Measurements from ENCODE around the gene KRT80. TPM values are rescaled to one million over a fixed set of nuclear protein-coding genes. Genes with fewer than 3 reads are reported as not detected.

The KRT80 gene
- total RNA-seq, 2 donors from 2014 or later: 0.66 to 4.9 TPM

DNA sequence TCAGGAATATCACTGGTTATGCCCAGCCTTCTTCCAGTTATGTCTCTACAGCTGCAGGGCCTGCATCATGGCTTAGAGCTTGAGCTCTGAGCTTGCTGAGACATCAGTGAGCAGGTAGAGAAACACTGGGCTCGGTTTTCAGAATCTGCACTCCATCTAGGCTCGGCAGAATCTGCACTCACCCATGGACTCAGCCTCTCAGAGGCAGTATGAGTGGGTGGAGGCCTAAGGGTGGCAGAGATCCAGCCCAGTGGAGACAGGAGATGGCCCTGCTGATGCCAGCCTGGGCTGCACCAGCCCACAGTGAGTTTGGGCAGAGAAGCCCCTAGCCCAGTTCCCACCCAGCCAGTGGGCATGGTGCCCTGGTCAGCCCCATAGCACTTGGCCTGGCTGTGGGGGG, 12.8 kb downstream of the KRT80 start:
- no peak overlapping the region for H3K27ac ChIP-seq
- no peaks in the 10 kb centered on the region for H3K27me3 ChIP-seq
- intact Hi-C loops (cut with DNase I): no loop called here

DNA sequence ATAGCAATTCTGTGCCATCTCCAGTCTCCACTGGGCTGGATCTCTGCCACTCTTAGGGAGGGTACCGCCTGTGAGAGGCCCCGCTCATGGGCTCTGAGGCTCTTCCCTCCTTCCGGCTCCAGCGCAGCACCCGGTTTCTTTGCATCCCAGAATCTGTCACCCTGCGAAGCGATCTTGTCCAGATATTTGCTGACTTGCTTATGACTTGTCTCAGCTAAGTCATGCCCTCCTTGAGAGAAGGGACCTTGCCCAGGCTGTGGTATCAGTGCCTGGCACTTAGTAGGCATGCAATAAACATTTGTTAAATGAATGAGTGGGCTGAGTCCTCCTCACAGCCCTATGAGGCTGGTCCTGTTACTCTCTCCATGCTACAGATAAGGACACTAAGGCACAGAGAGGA, 13.4 kb downstream of the KRT80 start:
- no peak for DNase-seq
- TF ChIP-seq CTCF (IDR thresholded peaks at IDR 0.05): no peak

More for the DNA sequence above, 12.8 kb downstream of the KRT80 start:
- no peaks in the 10 kb centered on the region for H3K4me1 ChIP-seq
- no peaks in the 10 kb centered on the region for H3K9me3 ChIP-seq
- no peak for DNase-seq
- no peak overlapping the region for H3K9ac ChIP-seq (ENCODE audit: low read depth in 2 of 2, low read length in 2 of 2)
- no peak for TF ChIP-seq CTCF (IDR thresholded peaks at IDR 0.05)
- H3K36me3 ChIP-seq: no peaks in the 10 kb centered on the region
- H3K4me3 ChIP-seq: no peak overlapping the region

GRCh38 chr12:52175371-52176350, 16.2 kb downstream of the KRT80 start:
- H3K36me3 ChIP-seq: no peaks in the 10 kb centered on the region
- no peaks in the 10 kb centered on the region for H3K27me3 ChIP-seq
- H3K9me3 ChIP-seq: no peaks in the 10 kb centered on the region
- H3K27ac ChIP-seq: no peak overlapping the region
- no peak for DNase-seq
- no peak overlapping the region for H3K9ac ChIP-seq (ENCODE audit: low read depth in 2 of 2, low read length in 2 of 2)
- TF ChIP-seq CTCF (IDR thresholded peaks at IDR 0.05): no peak
- no peaks in the 10 kb centered on the region for H3K4me1 ChIP-seq
- H3K4me3 ChIP-seq: no peak overlapping the region
- intact Hi-C loops (cut with DNase I): no loop called here

More for the DNA sequence above, 13.4 kb downstream of the KRT80 start:
- Histone ChIP-seq H3K36me3 (no peaks in the 10 kb centered on the region), H3K4me3 (no peak overlapping the region), H3K27me3 (no peaks in the 10 kb centered on the region), H3K4me1 (no peaks in the 10 kb centered on the region), H3K9me3 (no peaks in the 10 kb centered on the region), H3K9ac (ENCODE audit: low read depth in 2 of 2, low read length in 2 of 2) (no peak overlapping the region), H3K27ac (no peak overlapping the region)
- intact Hi-C loops (cut with DNase I): no loop called here

- intact Hi-C loops (cut with DNase I): no loop called here
- DNase-seq: no peak
- no peak overlapping the region for H3K9ac ChIP-seq (ENCODE audit: low read depth in 2 of 2, low read length in 2 of 2)
- H3K27me3 ChIP-seq: no peaks in the 10 kb centered on the region
- H3K4me3 ChIP-seq: no peak overlapping the region
- H3K4me1 ChIP-seq: no peaks in the 10 kb centered on the region
- no peak for TF ChIP-seq CTCF (IDR thresholded peaks at IDR 0.05)
- no peaks in the 10 kb centered on the region for H3K36me3 ChIP-seq
- H3K9me3 ChIP-seq: no peaks in the 10 kb centered on the region
- H3K27ac ChIP-seq: no peak overlapping the region
Observed at GRCh38 chr12:52173526-52173925, 18.3 kb downstream of the KRT80 start.

DNA sequence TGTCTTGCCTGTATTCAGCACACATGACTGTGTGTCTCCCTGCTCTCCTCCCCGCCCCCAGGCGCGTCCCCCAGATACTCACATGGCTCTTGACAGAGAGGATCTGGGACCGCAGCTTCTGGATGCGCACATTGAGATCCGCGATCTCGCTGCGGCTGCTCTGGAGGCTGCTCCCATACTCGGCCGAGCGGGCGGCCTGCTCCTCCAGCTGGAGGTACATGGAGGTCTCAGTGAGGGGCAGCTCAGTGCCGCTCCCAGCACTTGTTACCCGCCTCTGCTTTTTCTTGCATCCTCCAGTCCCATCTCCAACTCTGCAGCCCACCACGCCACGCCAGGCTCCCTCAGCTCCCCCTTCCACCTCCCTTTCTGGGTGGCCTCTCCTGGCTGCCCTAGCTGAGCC, 18.9 kb downstream of the KRT80 start:
- intact Hi-C loops (cut with DNase I): no loop called here
- Histone ChIP-seq H3K4me3 (no peak overlapping the region), H3K9ac (ENCODE audit: low read depth in 2 of 2, low read length in 2 of 2) (no peak overlapping the region), H3K4me1 (no peaks in the 10 kb centered on the region), H3K9me3 (no peaks in the 10 kb centered on the region), H3K27ac (no peak overlapping the region), H3K36me3 (no peaks in the 10 kb centered on the region), H3K27me3 (no peaks in the 10 kb centered on the region)
- TF ChIP-seq CTCF (IDR thresholded peaks at IDR 0.05): no peak
- no peak for DNase-seq
